ENCODE results near the gene C11orf21. TPM values are rescaled to one million over a fixed set of nuclear protein-coding genes. Genes with fewer than 3 reads are reported as not detected.
A peak's percentile ranks its signal among the peaks of the same experiment; 100 is the strongest.
"Not testable (repeated sequence)": the region's sequence is repeated elsewhere in the genome, so short reads cannot be mapped to it uniquely, and the experiment has no call there.

C11orf21 gene
- total and polyA plus RNA-seq, 10 of the 15 experiments (the other 5 are each of a cell fraction or from before 2014, with no cell fraction given): 0.04 to 0.26 (median 0.11) TPM; not detected in 7

DNA sequence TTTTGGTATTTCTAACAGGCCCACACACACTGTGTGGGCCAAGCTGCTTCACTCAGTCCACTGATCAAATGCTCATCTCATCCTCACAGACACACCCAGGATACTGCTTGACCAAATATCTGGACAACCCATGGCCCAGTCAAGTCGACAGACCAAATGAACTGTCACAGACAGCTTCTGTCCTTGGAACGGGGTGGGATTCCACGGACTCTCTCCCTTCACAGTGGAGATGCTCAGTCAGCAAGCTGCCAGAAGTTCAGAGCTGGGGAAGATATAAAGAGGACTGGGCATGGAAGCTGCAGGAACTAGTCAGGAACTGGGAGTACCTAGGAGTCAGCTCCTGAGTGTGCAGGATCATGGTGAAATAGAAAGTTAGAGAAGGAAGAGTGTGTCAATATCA lies 40.8 kb upstream of the C11orf21 start:
- DNase-seq (ENCODE audit: low read depth, low spot score): no peak
- ATAC-seq: no peak
- Histone ChIP-seq H3K4me3 (no peak overlapping the region), H2AFZ (ENCODE audit: control insufficient read depth, low read depth, low read length) (no peak overlapping the region), H3K79me2 (ENCODE audit: control insufficient read depth, insufficient read depth, low read length) (no peaks in the 10 kb centered on the region), H3K36me3 (ENCODE audit: control insufficient read depth in 2 of 2, insufficient read depth in 2 of 2, low read length in 1 of 2) (no peaks in the 10 kb centered on the region), H3K4me2 (ENCODE audit: control insufficient read depth, insufficient read depth) (no peak overlapping the region), H3K4me1 (ENCODE audit: control insufficient read depth, insufficient read depth, low read length) (no peaks in the 10 kb centered on the region), H3K9me3 (replicated peaks; ENCODE audit: control insufficient read depth, insufficient read depth, low read length) (no peaks in the 10 kb centered on the region; the same call in 2 of the 3 replicates), H3K27me3 (replicated peaks in 1 of 2; ENCODE audit: control insufficient read depth in 2 of 2, insufficient read depth in 2 of 2, low read length in 1 of 2) (no peaks in the 10 kb centered on the region), H3K9ac (ENCODE audit: control insufficient read depth, insufficient read depth, low read length) (no peak overlapping the region), H4K20me1 (ENCODE audit: control insufficient read depth, insufficient read depth) (no peaks in the 10 kb centered on the region), H3K27ac (ENCODE audit: control insufficient read depth, insufficient read depth) (no peak overlapping the region)
- intact Hi-C loops (cut with micrococcal nuclease; ENCODE audit: unreplicated experiment): no loop called here
- in situ Hi-C loops (cut with MboI): no loop called here
- no peak for TF ChIP-seq RUNX3 (IDR thresholded peaks at IDR 0.05; ENCODE audit: low read length)
- no peak for TF ChIP-seq HDAC6 (IDR thresholded peaks at IDR 0.05; ENCODE audit: unreplicated experiment)
- TF ChIP-seq NFXL1 (IDR thresholded peaks at IDR 0.05; ENCODE audit: borderline replicate concordance): no peak
- no peak for TF ChIP-seq KLF5 (IDR thresholded peaks at IDR 0.05; ENCODE audit: partially characterized antibody)
- TF ChIP-seq ZNF24 (IDR thresholded peaks at IDR 0.05): no peak
- no TSS peak for BruUV-seq (replicated peaks)
- no peak for FAIRE-seq
- POLR2A ChIA-PET: no interaction called here
- RAD21 ChIA-PET (ENCODE audit: unreplicated experiment): no interaction called here
- SMC1A ChIA-PET (ENCODE audit: uncharacterized antibody, unreplicated experiment): no interaction called here
- CTCF ChIA-PET: no interaction called here
- WGBS (ENCODE audit: insufficient coverage, insufficient replicate concordance, low lambda C conversion rate, missing lambda C conversion rate): 14% methylated on average over 3 of the region's 3 CpGs

DNA sequence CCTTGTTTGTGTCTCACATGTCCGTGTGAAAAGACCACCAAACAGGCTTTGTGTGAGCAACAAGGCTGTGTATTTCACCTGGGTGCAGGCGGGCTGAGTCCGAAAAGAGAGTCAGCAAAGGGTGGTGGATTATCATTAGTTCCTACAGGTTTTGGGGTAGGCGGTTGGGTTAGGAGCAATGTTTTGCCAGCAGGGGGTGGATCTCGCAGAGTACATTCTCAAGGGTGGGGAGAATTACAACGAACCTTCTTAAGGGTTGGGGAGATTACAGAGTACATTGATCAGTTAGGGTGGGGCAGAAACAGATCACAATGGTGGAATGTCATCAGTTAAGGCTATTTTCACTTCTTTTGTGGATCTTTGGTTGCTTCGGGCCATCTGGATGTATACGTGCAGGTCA lies 37.0 kb upstream of the C11orf21 start:
- H3K27ac ChIP-seq (ENCODE audit: control insufficient read depth, insufficient read depth); intact Hi-C loops (cut with micrococcal nuclease; ENCODE audit: unreplicated experiment); FAIRE-seq; H3K9me3 ChIP-seq (replicated peaks; ENCODE audit: control insufficient read depth, insufficient read depth, low read length); ATAC-seq; H3K27me3 ChIP-seq (replicated peaks in 1 of 2; ENCODE audit: control insufficient read depth in 2 of 2, insufficient read depth in 2 of 2, low read length in 1 of 2); POLR2A ChIA-PET; CTCF ChIA-PET; H4K20me1 ChIP-seq (ENCODE audit: control insufficient read depth, insufficient read depth); H3K79me2 ChIP-seq (ENCODE audit: control insufficient read depth, insufficient read depth, low read length); H3K4me1 ChIP-seq (ENCODE audit: control insufficient read depth, insufficient read depth, low read length); H3K36me3 ChIP-seq (ENCODE audit: control insufficient read depth in 2 of 2, insufficient read depth in 2 of 2, low read length in 1 of 2); in situ Hi-C loops (cut with MboI); SMC1A ChIA-PET (ENCODE audit: uncharacterized antibody, unreplicated experiment); DNase-seq (ENCODE audit: low read depth, low spot score); H2AFZ ChIP-seq (ENCODE audit: control insufficient read depth, low read depth, low read length); H3K9ac ChIP-seq (ENCODE audit: control insufficient read depth, insufficient read depth, low read length); H3K4me2 ChIP-seq (ENCODE audit: control insufficient read depth, insufficient read depth); H3K4me3 ChIP-seq; BruUV-seq (replicated peaks): not testable (repeated sequence)
- RAD21 ChIA-PET (ENCODE audit: unreplicated experiment): interaction anchor here (1.6 kb wide), 1 partner anchor 82 kb away, joined by 3 read pairs; no protein-coding TSS in a partner anchor
- 39% methylated on average over 8 of the region's 8 CpGs for WGBS (ENCODE audit: insufficient coverage, insufficient replicate concordance, low lambda C conversion rate, missing lambda C conversion rate)
- 0 out of 2 replicates have a peak, but pooled peaks have one; percentile 7 for TF ChIP-seq SMC3 (IDR thresholded peaks at IDR 0.05; ENCODE audit: borderline replicate concordance, low read length)
- TF ChIP-seq, protein P1, sequence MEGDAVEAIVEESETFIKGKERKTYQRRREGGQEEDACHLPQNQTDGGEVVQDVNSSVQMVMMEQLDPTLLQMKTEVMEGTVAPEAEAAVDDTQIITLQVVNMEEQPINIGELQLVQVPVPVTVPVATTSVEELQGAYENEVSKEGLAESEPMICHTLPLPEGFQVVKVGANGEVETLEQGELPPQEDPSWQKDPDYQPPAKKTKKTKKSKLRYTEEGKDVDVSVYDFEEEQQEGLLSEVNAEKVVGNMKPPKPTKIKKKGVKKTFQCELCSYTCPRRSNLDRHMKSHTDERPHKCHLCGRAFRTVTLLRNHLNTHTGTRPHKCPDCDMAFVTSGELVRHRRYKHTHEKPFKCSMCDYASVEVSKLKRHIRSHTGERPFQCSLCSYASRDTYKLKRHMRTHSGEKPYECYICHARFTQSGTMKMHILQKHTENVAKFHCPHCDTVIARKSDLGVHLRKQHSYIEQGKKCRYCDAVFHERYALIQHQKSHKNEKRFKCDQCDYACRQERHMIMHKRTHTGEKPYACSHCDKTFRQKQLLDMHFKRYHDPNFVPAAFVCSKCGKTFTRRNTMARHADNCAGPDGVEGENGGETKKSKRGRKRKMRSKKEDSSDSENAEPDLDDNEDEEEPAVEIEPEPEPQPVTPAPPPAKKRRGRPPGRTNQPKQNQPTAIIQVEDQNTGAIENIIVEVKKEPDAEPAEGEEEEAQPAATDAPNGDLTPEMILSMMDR (IDR thresholded peaks at IDR 0.05 in 2 of 3, conservative IDR thresholded peaks at IDR 0.05 in 1 of 3; ENCODE audit: control insufficient read depth in 2 of 3, extremely low read depth in 1 of 3, insufficient read depth in 1 of 3, low read depth in 3 of 3, low read length in 3 of 3): 0 out of 6 replicates have a peak, but pooled peaks of 2 of the 3 experiments have one; percentile 7 to 12

DNA sequence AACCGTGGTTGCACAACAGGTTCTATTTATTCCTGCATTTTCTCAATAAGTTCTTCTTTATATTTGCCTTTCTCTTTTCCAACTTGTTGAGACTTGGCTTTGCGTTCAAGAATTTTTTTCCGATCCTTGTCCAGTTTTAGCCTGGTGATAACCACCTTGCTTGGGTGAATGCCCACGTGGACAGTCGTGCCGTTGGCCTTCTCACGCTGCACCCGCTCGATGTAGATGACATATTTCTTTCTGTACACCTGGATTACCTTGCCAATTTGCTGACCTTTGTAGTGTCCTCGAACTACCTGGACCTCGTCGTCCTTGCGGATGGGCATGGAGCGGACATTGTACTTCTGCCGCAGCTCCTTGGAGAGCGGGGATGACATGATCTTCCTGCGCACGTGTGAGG lies 33.6 kb upstream of the C11orf21 start:
- CTCF ChIA-PET; FAIRE-seq; H3K9ac ChIP-seq (ENCODE audit: control insufficient read depth, insufficient read depth, low read length); BruUV-seq (replicated peaks); H3K27ac ChIP-seq (ENCODE audit: control insufficient read depth, insufficient read depth); H2AFZ ChIP-seq (ENCODE audit: control insufficient read depth, low read depth, low read length); in situ Hi-C loops (cut with MboI); H3K4me3 ChIP-seq; DNase-seq (ENCODE audit: low read depth, low spot score); RAD21 ChIA-PET (ENCODE audit: unreplicated experiment); H4K20me1 ChIP-seq (ENCODE audit: control insufficient read depth, insufficient read depth); H3K4me2 ChIP-seq (ENCODE audit: control insufficient read depth, insufficient read depth); H3K27me3 ChIP-seq (replicated peaks in 1 of 2; ENCODE audit: control insufficient read depth in 2 of 2, insufficient read depth in 2 of 2, low read length in 1 of 2); intact Hi-C loops (cut with micrococcal nuclease; ENCODE audit: unreplicated experiment); H3K4me1 ChIP-seq (ENCODE audit: control insufficient read depth, insufficient read depth, low read length); H3K36me3 ChIP-seq (ENCODE audit: control insufficient read depth in 2 of 2, insufficient read depth in 2 of 2, low read length in 1 of 2); H3K79me2 ChIP-seq (ENCODE audit: control insufficient read depth, insufficient read depth, low read length); POLR2A ChIA-PET; ATAC-seq; H3K9me3 ChIP-seq (replicated peaks; ENCODE audit: control insufficient read depth, insufficient read depth, low read length); SMC1A ChIA-PET (ENCODE audit: uncharacterized antibody, unreplicated experiment): not testable (repeated sequence)
- WGBS (ENCODE audit: insufficient coverage, insufficient replicate concordance, low lambda C conversion rate, missing lambda C conversion rate): 70% methylated on average over 16 of the region's 18 CpGs
